H54 (cell line): Measurements from ENCODE around the gene FMOD.
"Not testable (repeated sequence)": the region's sequence is repeated elsewhere in the genome, so short reads cannot be mapped to it uniquely, and the experiment has no call there.

Source experiments
- DNase-seq: peaks from one replicate; pipeline ENCODE4 v3.0.0; 2011; ENCODE audit warnings: low spot score, mixed read lengths; ENCODE audit not compliant: insufficient read length
- FAIRE-seq: peaks from 3 replicates; lab custom pipeline; 2011; peaks lifted over from hg19 to GRCh38; lab: Jason Lieb, UNC
- POLR2A ChIP-seq: IDR thresholded peaks from 2 replicates; pipeline ENCODE4 v1.6.1; 2011; ENCODE audit warnings: low read depth, mild to moderate bottlenecking, low read length

The FMOD gene

GRCh38 chr1:203302456-203302855, 48.5 kb downstream of the FMOD start:
- TF ChIP-seq POLR2A: no peak
- FAIRE-seq (no peak), DNase-seq (no peak)

DNA sequence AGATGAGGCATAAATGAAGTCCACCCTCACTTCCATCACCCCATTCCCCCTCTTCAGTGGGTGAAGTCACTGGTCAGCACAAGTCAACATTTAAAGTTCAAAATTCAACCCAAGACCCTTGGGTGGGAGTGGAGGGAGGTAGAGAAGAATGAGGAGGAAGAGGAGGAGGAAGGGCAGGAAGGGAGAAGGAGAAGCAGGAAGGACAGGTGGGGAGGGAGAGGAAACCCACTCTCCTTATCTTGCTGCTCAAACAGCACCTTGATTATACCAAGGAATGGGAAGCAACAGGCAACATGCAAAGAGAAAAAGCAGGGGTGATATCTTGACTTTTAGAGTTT, 49.6 kb downstream of the FMOD start:
- no peak for DNase-seq
- FAIRE-seq: no peak
- TF ChIP-seq POLR2A: no peak

DNA sequence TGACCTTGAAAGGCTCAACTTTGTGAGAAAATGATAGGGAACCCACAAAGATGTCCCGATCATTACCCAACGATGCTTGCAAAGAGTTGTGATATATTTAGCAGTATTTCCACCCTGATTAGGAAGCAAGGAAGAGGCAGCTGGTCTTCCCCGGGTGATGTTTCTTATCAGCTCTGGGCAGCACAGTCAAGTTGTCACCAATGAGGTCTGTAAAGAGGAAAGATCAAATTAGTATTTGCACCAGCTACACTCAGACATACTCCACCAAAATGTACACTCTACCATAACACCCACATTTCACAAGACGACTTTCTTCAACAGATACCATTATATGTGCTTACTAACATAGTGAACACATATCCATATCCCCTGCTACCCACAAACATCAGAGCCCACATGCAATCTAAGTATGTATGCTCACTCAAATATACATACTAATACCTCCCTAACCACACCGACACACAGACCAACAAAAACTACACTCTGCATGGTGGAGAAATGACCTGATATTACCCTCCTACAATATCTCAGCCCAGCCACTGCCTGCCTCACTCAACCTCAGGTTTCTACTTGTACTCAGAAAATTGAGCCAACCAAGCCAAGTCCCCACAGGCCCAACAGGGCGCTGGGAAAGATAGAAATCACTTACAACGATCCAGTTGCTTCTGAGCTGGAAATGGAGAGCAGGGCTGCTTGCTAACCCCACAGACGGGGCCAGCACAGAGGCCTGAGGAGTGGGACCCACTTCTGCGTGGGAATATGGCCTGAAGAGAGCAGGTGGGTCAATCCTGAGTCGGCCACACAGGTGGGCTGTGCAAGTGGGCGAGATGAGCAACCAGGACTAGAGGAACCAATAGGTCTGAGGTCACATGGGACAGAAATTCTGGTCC, 50.2 kb downstream of the FMOD start:
- no peak for TF ChIP-seq POLR2A
- DNase-seq (no peak), FAIRE-seq (no peak)

DNA sequence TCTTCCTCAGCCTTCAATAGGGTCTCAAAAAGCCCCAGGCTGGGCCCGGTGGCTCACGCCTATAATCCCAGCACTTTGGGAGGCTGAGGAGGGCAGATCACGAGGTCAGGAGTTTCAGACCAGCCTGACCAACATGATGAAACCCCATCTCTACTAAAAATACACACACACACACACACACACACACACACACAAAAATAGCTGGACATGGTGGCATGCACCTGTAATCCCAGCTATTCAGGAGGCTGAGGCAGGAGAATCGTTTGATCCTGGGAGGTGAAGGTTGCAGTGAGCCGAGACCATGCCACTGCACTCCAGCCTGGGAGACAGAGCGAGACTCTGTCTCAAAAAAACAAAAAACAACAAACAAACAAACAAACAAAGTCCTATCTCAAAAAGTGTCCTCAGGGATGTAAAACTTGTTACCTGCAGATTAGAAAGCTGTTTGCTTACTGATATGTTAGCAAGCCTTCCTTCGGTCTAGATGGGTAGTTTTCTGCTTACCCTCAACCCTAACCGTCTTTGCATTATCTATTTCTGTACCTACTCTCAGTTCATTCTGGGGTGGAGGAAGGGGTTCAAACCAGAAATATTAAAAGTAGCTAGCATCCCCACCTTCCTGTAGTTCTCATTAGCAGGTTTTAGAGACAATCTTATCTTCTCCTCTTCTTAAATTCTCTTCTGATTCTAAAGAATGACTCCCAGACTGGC, 51.0 kb downstream of the FMOD start:
- FAIRE-seq, DNase-seq: not testable (repeated sequence)

DNA sequence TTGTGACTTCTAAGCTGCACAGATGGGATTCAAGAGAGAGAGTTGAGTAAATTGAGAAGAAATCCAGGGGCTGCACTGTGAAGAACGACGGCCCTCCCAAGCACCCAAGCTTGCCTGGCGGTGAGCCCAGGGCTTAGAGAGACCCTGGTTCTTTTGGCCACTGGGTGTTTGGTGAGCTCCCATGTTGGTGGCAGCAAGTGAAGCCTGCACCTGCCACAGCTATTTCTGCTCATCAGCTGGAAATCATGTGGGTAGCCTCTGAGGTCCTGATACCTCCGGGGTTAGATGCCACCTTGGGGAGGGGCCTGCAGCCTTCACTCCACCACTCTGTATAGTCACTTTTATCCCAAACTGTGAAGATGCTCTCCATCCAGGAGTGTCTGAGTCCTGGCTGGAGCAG, 51.8 kb downstream of the FMOD start:
- FAIRE-seq (no peak), DNase-seq (no peak)
- TF ChIP-seq POLR2A: no peak

DNA sequence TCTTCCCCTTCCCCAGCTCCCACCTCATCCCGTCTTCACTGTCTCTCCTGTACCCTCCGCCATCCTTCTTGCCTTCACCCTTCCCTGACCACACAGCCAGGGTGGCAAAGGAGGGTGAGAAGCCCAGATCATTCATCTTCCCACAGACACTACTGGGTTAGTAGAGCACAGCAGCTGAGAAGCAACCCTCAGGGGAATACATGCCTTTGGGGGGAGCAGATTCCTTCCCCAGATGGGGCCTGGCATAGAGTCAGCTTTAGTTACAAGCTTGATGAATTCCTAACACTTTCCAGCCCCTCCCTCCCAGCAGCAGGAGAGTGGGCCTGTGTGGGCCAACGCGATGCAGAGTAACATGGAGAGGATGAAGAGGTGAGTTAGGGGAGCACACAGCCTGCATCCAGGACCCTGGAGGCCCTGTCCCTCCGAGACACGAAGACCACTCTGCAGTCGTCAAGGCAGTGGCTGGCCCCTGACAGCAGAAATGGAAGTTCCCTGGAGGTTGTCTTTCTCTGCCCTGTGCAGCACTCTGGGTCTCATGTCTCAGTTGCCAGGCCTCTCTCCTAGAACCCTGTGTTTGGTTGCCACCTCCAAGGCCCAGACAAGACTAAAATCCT, 54.4 kb downstream of the FMOD start:
- no peak for FAIRE-seq
- no peak for TF ChIP-seq POLR2A
- DNase-seq: no peak

- no peak for TF ChIP-seq POLR2A
- DNase-seq (no peak), FAIRE-seq (no peak)
Observed at GRCh38 chr1:203295796-203296195, 55.1 kb downstream of the FMOD start.

GRCh38 chr1:203291201-203292096, 59.5 kb downstream of the FMOD start:
- no peak for FAIRE-seq

More at GRCh38 chr1:203291201-203292096, 59.5 kb downstream of the FMOD start:
- no peak for DNase-seq
- no peak for TF ChIP-seq POLR2A
